ENCODE data around the gene EFNA5. TPM values are rescaled to one million over a fixed set of nuclear protein-coding genes. Genes with fewer than 3 reads are reported as not detected.

The EFNA5 gene
- total RNA-seq, 1 experiment from 2014 or later = 0.22 TPM

- Histone ChIP-seq H3K4me3 (replicated peaks in 1 of 2; ENCODE audit: low read depth in 1 of 2, low read length in 2 of 2) (no peak overlapping the region), H3K9me3 (ENCODE audit: control insufficient read depth in 1 of 2, insufficient read depth in 1 of 2, low read depth in 1 of 2, low read length in 2 of 2) (no peaks in the 10 kb centered on the region), H3K9ac (ENCODE audit: low read length) (no peak overlapping the region), H3K9me2 (ENCODE audit: insufficient read depth) (no peaks in the 10 kb centered on the region), H4K20me1 (ENCODE audit: insufficient read depth) (no peaks in the 10 kb centered on the region), H2AFZ (ENCODE audit: low read depth, low read length, poor library complexity, severe bottlenecking) (no peak overlapping the region), H3K36me3 (ENCODE audit: control insufficient read depth in 1 of 2, insufficient read depth in 2 of 2, low read length in 2 of 2) (no peaks in the 10 kb centered on the region), H3K27me3 (ENCODE audit: insufficient read depth, low read length) (peaks cover 8% of the 10 kb centered on the region; the same call in 1 of the 2 replicates), H3K79me2 (ENCODE audit: insufficient read depth, low read length) (no peaks in the 10 kb centered on the region), H3K4me2 (ENCODE audit: low read length) (no peak overlapping the region), H3K4me1 (ENCODE audit: control insufficient read depth in 1 of 2, insufficient read depth in 2 of 2, low read length in 2 of 2) (peaks cover 10 to 14% of the 10 kb centered on the region in 2 experiments; a peak in 3 of 4 replicates), H3K27ac (ENCODE audit: low read depth, low read length) (no peak overlapping the region)
- intact Hi-C loops (cut with micrococcal nuclease) = no loop called here
- ChIA-PET CTCF (no interaction called here), POLR2A (no interaction called here), RAD21 (ENCODE audit: low non-redundant PET in 1 of 2, low total read pairs in 2 of 2, uncharacterized antibody in 2 of 2, unreplicated experiment in 2 of 2) (no interaction called here)
- ATAC-seq (no peak), DNase-seq (ENCODE audit: low read depth, low spot score) (no peak)
- no peak for TF ChIP-seq SIN3A (IDR thresholded peaks at IDR 0.05; ENCODE audit: low read depth)
- TF ChIP-seq, protein P1, sequence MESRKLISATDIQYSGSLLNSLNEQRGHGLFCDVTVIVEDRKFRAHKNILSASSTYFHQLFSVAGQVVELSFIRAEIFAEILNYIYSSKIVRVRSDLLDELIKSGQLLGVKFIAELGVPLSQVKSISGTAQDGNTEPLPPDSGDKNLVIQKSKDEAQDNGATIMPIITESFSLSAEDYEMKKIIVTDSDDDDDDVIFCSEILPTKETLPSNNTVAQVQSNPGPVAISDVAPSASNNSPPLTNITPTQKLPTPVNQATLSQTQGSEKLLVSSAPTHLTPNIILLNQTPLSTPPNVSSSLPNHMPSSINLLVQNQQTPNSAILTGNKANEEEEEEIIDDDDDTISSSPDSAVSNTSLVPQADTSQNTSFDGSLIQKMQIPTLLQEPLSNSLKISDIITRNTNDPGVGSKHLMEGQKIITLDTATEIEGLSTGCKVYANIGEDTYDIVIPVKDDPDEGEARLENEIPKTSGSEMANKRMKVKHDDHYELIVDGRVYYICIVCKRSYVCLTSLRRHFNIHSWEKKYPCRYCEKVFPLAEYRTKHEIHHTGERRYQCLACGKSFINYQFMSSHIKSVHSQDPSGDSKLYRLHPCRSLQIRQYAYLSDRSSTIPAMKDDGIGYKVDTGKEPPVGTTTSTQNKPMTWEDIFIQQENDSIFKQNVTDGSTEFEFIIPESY (IDR thresholded peaks at IDR 0.05; ENCODE audit: extremely low read depth, insufficient replicate concordance, low read length) = no peak
- TF ChIP-seq, protein P2, sequence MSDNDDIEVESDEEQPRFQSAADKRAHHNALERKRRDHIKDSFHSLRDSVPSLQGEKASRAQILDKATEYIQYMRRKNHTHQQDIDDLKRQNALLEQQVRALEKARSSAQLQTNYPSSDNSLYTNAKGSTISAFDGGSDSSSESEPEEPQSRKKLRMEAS (IDR thresholded peaks at IDR 0.05) = no peak
- TF ChIP-seq POLR2A (IDR thresholded peaks at IDR 0.05; ENCODE audit: borderline replicate concordance, extremely low read depth, insufficient read depth, insufficient read length) = no peak
- no peak for TF ChIP-seq YY1 (IDR thresholded peaks at IDR 0.05; ENCODE audit: extremely low read depth, insufficient replicate concordance, low read depth, low read length)
- TF ChIP-seq RAD21 (IDR thresholded peaks at IDR 0.05; ENCODE audit: low read depth) = no peak
- TF ChIP-seq ELF1 (IDR thresholded peaks at IDR 0.05; ENCODE audit: borderline replicate concordance, low read depth) = no peak
- no peak for TF ChIP-seq ZNF274 (IDR thresholded peaks at IDR 0.05; ENCODE audit: low read depth, low read length)
- TF ChIP-seq CBX3 (IDR thresholded peaks at IDR 0.05; ENCODE audit: low read depth) = no peak
- TF ChIP-seq, protein P3, sequence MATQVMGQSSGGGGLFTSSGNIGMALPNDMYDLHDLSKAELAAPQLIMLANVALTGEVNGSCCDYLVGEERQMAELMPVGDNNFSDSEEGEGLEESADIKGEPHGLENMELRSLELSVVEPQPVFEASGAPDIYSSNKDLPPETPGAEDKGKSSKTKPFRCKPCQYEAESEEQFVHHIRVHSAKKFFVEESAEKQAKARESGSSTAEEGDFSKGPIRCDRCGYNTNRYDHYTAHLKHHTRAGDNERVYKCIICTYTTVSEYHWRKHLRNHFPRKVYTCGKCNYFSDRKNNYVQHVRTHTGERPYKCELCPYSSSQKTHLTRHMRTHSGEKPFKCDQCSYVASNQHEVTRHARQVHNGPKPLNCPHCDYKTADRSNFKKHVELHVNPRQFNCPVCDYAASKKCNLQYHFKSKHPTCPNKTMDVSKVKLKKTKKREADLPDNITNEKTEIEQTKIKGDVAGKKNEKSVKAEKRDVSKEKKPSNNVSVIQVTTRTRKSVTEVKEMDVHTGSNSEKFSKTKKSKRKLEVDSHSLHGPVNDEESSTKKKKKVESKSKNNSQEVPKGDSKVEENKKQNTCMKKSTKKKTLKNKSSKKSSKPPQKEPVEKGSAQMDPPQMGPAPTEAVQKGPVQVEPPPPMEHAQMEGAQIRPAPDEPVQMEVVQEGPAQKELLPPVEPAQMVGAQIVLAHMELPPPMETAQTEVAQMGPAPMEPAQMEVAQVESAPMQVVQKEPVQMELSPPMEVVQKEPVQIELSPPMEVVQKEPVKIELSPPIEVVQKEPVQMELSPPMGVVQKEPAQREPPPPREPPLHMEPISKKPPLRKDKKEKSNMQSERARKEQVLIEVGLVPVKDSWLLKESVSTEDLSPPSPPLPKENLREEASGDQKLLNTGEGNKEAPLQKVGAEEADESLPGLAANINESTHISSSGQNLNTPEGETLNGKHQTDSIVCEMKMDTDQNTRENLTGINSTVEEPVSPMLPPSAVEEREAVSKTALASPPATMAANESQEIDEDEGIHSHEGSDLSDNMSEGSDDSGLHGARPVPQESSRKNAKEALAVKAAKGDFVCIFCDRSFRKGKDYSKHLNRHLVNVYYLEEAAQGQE (IDR thresholded peaks at IDR 0.05; ENCODE audit: low read depth) = no peak
- no peak for TF ChIP-seq SRF (IDR thresholded peaks at IDR 0.05; ENCODE audit: low read depth)
- TF ChIP-seq, protein P4, sequence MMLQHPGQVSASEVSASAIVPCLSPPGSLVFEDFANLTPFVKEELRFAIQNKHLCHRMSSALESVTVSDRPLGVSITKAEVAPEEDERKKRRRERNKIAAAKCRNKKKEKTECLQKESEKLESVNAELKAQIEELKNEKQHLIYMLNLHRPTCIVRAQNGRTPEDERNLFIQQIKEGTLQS (IDR thresholded peaks at IDR 0.05) = no peak
- no peak for TF ChIP-seq EZH2phosphoT487 (IDR thresholded peaks at IDR 0.05; ENCODE audit: borderline replicate concordance)
- no peak for TF ChIP-seq EZH2 (IDR thresholded peaks at IDR 0.05)
- TF ChIP-seq ZFX (IDR thresholded peaks at IDR 0.05) = no peak
- TF ChIP-seq, protein P5, sequence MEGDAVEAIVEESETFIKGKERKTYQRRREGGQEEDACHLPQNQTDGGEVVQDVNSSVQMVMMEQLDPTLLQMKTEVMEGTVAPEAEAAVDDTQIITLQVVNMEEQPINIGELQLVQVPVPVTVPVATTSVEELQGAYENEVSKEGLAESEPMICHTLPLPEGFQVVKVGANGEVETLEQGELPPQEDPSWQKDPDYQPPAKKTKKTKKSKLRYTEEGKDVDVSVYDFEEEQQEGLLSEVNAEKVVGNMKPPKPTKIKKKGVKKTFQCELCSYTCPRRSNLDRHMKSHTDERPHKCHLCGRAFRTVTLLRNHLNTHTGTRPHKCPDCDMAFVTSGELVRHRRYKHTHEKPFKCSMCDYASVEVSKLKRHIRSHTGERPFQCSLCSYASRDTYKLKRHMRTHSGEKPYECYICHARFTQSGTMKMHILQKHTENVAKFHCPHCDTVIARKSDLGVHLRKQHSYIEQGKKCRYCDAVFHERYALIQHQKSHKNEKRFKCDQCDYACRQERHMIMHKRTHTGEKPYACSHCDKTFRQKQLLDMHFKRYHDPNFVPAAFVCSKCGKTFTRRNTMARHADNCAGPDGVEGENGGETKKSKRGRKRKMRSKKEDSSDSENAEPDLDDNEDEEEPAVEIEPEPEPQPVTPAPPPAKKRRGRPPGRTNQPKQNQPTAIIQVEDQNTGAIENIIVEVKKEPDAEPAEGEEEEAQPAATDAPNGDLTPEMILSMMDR (IDR thresholded peaks at IDR 0.05 in 2 of 3, conservative IDR thresholded peaks at IDR 0.05 in 1 of 3; ENCODE audit: borderline replicate concordance in 1 of 3, insufficient read depth in 1 of 3, low read depth in 2 of 3, low read length in 2 of 3) = no peak
- no peak for TF ChIP-seq SP1 (IDR thresholded peaks at IDR 0.05; ENCODE audit: low read depth)
- BruUV-seq (replicated peaks) = no TSS peak
Measured at GRCh38 chr5:107544476-107544875, 126.3 kb downstream of the EFNA5 start.
